Fibroblast of skin of left quadriceps (primary cell): ENCODE data around the gene ZBTB26.
A peak's percentile ranks its signal among the peaks of the same experiment; 100 is the strongest.

Experiments
- DNase-seq, 2 experiments: peaks; one replicate each; pipeline ENCODE4 v3.0.0-alpha.2; 2013; ENCODE audit warnings: low read depth in 2 of 2

ZBTB26 gene, protein sequence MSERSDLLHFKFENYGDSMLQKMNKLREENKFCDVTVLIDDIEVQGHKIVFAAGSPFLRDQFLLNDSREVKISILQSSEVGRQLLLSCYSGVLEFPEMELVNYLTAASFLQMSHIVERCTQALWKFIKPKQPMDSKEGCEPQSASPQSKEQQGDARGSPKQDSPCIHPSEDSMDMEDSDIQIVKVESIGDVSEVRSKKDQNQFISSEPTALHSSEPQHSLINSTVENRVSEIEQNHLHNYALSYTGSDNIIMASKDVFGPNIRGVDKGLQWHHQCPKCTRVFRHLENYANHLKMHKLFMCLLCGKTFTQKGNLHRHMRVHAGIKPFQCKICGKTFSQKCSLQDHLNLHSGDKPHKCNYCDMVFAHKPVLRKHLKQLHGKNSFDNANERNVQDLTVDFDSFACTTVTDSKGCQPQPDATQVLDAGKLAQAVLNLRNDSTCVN

DNA sequence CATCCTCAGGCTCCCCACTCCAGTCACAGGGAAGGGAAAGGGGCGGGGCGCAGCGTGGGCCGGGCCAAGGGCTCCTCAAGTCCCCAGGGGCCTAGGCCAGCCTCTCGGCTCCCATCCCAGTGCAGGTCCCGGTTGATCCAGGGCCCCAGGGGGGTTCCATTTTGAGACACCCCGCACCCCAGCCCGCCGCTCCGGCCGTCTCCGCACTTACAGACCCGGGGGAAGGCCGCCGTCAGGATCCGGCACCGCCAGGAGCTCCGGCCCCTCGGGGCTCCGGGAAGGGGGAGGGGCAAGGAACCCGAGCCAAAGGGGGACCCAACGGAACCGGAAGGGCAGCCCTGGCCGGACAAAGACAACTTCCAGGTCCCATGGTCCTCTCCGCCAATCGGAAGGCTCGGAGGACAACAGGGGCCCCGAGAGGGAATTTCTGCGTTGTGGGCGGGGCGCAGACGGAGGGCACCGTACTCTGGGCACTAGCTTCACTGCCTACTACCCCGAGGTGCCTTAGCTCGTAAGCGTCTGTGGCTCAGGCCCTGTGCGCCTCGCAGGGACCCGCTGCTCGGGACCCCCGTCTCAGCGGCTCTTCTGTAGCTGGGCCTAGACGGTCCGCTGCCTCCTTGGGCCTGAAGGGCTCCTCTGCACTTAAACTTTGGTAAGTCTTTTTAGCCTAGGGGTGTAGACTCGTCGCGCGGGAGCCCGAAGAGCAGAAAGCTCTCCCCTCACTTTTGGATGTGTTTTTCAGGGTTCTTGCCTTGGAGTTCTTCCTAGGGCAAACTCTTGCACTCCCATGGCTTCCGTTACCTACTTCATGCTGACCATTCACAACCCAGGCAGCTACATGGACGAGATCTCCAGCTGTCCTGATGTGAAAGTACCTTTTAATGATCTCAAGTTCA is at the start of gene ZBTB26:
Gene ZBTB26 (minus strand): TSS at position 287 of the 896 bp plus-strand sequence. CDS start 11,578 bp downstream, outside the sequence.
- peak; percentile 78 to 79 for DNase-seq

DNA sequence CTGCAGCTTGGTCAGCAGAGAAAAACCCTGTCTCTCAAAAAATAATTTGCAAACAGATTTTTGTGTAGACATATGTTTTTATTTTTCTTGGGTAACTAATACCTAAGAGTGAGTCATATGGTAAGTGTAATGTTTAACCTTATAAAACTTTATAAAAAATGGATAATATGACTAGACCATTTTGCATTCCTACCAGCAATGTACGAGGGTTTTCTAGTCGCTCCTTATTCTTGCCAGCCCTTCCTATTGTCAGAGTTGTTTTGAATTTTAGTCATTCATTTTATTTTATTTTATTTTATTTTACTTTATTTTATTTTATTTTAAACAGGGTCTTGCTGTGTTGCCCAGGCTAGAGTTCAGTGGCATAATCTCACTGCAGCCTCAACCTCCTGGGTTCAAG is 47.3 kb upstream of the ZBTB26 start:
- DNase-seq: no peak

DNA sequence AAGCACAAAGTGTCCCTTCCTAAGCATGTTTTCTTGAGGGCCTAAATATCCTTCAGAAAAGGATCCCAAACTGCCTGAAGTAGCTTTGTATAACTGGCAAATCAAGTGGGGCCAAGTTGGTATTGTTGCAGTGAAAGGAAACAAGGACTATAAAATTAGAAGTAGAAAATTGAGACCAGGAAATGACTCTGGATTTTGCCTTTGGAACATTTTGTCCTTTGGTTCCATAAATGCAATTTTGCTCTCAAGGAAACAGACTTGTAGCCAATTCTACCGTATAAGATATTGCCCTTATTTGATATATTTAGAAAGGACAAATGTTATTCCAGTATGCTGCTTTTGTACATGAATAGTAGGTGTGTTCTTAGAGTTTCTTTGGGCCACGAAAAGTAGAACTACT is 43.9 kb upstream of the ZBTB26 start:
- no peak for DNase-seq

DNA sequence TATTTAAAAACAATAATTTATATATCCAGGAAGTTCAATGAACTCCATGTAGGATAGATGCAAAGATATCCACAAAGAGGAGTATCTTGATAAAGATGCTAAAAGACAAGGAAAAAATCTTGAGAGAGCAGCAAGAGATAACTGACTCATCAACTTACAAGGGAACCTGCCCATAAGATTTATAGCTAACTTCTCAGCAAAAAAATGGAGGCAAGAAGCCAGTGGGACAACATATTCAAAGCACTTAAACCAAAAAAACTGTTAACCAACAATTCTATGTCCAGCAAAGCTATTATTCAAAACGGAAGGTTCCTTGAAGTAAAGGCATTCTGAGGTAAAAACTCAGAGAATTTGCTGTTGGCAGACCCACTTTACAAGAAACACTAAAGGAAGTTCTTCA is 29.8 kb upstream of the ZBTB26 start:
- no peak for DNase-seq

DNA sequence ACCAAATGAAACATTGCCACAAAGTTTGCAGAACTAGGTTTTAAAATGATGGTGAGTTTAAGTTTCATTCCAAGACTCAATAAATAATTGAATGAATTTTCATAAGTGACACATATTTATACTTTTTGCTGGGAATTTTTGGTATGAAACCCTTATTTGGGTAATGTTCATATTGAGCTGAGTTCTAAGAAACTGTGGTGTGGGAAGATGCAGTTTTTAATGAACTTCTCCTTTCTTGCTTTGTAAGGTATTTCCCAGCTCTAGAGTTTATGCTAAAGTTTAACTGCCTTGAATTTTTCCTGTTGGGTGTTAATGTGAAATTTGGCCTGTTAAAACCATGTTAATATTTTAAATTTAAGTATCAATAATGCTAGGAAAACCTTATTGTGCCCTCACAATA is 24.6 kb upstream of the ZBTB26 start:
- DNase-seq: no peak

DNA sequence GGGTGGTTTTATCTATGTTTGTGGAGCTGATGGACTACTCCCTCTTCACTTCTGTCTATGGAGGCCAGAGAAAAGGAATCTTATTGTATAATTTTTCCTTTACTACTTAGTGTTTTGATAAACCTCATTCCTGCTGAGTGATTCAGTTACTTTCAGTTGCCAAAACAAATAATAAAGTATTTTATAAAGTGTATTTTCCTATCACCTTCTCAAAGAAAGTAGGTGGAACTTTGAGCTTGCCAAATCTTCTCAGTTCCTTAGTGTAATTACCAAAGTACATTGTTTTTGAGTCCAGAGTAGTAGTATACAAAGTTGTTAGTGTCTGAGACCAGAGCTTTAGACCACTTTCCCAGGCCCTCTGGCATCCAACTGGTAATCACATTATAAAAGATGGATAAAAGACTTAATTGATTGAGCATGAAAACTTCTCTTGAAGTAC is 23.0 kb upstream of the ZBTB26 start:
- DNase-seq: no peak

DNA sequence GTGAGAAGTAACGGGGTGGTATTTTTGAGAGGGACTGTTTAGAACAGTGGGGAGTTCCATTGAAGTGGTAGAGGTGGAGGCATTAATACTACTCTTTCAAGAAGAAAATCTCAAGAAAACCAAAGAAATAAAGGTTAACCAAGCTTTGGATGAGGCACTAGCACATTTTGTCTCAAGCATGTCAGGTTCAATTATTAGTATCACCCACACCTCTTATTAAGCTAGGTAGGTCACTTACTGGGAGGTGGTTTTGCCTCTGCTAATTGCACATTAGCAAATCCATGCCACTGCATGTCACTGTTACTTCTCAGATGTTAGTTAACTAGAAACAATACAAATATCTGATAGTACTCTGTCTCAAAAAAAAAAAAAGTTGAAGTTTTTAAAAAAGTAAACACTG is 19.7 kb upstream of the ZBTB26 start:
- no peak for DNase-seq

DNA sequence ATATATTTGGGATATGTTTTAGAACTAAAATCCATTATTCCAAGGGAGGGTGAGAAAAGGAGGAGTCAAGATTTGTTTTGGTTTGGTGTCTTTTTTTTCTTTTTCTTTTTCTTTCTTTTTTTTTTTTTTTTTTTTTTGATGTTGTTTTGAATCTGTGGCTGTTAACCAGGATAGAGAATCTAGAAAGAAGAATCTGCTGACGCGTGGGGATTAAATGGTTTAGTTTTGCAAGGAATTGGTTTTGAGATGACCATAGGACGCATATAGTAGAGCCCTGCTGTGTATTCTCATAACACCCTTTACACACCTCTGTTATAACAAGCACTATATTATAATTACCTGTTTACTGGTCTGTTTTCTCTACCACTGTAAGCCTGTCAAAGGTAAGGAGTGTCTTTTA is 19.0 kb upstream of the ZBTB26 start:
- DNase-seq: no peak

DNA sequence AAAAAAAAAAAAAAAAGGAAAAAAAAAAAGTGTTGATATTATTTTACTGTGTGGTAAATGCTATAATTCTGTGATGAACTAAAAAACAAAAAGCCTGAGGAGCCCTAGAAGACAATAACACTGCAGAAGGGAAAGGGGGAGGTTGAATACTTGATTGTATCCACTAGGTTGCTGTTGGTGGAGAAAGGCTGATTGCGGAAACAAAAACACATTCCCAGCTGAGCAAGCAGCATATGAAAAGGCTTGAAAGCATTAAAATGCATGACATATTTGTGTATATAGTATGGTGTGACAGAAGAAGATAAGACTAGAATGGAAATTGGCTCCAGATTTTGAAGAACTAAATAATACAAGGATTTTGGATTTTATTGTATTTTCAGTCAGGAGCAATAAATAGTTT is 18.4 kb upstream of the ZBTB26 start:
- DNase-seq: no peak

DNA sequence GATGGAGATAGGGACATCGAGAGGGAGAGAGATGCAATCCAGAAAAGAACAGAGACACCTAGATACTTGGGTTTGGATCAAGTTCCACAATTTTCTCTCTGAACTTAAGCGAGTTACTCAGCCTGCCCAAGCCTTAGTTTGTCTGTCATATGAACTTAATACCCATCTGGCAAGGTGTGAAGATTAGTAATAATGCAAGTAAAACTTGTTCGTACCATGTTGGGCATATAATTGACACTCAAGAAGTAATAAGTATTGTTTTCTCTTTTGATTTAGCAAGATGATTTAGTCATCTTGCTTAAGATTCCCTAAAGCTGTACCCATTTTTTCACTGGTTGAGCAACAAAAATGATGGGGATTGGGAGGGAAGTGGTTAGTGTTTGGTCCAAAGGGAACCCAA is 17.0 kb upstream of the ZBTB26 start:
- DNase-seq: no peak

DNA sequence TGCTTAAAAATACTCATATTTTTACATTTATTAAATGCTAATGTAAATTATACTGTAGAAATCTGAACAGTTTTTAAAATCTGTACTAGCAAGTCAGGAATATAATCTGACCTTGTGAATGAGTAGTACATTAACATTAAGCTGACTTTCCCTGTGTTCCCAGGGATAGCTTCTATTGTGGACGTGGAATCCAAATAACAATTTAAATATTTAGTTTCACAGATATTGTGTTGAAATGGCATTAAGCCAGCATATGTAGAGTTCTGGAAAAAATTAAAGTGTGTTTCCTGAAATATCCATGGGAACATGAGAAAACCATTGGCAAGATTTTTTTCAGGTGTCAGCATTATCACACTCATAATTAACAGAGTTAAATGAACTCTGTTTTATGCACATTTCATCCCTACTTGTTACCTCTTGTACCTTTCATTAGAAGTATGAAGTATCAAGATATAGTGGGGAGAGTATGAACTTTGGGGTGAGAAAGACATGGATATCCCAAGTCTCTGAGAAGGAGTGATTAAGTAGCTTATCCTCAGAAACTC is 15.2 kb upstream of the ZBTB26 start:
- no peak for DNase-seq

DNA sequence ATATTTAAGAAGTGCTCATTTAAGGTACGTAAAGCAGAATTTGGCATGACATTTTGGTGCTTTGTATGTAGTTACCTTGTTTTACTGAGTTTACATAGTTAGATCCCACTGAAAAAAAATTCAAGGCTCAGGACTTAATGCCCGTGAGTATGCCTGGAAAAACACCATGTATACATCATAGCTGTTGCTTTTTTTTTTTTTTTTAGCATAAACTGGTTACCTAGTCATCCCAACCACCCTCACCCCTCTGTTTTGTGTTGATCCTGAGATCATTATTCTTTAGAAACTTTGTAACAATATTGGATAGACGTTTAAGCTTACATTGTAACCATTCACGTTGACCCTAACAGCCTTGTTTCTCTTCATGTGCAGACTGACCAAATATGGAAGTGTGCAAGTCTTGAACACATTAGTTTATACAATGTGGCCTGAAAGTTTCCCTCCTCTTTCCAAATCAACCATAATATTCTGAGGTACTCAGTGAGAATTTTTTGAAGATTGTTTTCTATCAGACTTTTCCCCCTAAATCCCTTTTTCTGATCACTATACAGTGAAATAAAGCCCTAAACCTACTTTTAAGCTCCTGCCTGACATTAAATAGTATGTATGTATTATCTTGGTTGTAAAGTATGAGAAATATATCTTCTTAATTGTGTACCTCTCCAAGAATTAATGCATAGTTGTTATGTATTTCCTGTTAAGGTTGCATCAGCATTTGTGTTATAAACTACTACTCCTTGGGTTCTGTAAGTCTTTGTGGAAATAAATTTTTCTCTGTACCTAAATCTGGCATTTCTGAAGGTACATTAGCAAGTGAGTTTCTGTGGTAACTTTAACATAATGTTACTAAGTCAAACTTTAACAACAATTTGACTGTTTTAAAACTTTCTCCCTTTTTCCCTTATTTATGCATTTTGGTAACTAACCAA is 13.9 kb upstream of the ZBTB26 start:
- no peak for DNase-seq

DNA sequence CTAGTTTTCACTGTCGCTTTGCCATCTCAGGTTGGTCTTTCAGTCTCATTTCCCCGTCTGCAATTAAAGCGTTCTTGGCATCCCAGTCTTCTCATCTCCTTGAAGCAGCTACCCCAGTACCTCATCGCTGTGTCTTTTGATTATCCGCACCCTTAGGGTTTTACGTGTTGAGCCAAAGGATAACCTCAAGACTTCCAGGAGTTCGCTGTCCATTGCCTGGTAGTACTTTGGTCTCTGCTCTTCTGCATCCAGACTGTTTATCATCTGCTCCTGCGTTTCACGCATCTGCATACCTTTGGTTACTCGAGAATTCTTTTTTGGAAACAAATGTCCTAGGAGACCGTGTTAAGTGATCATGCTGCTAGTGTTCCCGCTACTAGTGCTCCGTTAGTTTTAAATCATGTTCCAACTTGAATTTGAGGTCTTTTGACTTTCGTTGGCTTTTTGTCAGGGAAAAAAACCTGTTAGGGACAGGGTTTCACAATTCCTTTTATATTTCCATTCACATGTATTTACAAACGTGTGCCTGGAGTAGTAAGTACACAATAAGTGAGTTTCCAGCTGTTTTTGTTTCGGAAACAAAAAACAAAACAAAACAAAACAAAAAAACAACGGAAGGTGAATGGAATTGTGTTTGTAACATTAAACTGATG is 10.4 kb upstream of the ZBTB26 start:
- no peak for DNase-seq

DNA sequence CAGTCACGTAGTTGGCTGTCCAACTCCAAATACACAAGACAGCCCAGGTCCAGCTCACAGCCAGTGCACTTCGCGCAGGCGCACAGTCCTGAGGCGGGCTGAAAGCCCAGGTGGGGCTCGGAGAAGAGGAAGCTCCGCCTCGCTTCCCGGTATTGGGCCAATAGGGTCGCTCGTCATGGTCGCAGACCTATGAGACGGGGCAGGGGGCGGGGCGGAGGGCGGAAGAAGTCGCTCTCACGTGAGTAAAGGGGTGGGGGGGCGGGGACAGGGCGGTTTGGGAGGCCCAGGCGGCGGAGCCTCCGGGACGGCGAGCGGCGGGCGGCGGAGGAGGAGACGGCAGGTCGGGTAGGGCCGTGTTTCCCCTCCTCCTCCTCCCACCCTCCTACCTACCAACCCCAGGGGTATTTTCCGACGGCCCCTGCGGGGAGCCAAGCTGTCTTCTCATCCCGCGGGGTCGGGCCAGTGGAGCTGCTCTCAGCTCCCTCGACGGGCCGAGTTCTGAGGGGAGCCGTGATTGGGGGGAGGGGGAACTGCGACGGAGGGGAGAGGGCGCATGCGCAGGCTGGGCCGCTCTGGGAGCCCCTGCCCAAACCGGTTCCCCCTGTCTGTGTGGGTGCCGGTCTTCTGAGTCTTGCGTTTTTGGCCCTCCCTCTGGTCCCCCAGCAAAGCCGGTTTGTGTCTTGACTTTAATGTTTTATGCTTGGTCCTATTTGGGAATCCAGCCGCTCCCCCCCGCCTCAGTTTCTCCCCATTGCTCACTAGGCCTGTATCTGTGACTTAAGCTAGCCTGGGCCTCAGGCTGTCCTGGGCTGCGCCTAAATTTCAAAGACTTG is 9.7 kb upstream of the ZBTB26 start, which contains the start of gene RABGAP1:
Gene RABGAP1 (plus strand): TSS at position 272 of the 833 bp plus-strand sequence. CDS start 16,040 bp downstream, outside the sequence.
- DNase-seq: peak; percentile 96

DNA sequence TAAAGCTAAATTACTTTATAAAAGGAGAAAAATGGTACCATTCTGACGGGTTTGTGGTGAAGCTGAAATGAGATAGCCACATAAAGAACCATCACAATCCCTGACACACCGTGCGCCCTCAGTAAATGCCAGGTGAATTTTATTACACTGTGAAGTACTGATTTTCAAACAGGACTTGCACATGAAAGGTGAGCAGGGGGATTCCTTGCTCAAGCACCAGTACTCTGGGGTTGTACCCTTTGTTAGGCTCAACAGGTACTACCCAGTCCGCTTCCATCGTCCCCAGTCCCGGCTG is 9.1 kb upstream of the ZBTB26 start:
- DNase-seq: no peak

DNA sequence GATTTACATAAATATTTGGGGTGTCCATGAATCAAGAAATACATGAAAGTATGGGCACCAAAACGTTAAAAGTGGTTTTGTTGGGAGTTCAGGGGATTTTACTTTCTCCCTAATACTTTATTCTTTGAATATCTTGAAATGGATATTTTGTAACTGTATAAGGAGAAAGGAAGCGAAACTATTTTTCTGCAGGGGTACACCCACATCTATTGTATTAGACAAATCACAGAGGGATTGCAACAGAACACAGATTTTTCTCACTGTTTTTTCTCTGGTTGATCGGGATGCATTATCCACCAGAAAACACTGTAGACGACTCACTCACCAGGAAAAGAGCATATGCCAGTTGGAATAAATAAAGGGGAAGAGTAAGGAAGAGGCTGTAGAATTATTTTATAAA is 8.3 kb upstream of the ZBTB26 start:
- no peak for DNase-seq

DNA sequence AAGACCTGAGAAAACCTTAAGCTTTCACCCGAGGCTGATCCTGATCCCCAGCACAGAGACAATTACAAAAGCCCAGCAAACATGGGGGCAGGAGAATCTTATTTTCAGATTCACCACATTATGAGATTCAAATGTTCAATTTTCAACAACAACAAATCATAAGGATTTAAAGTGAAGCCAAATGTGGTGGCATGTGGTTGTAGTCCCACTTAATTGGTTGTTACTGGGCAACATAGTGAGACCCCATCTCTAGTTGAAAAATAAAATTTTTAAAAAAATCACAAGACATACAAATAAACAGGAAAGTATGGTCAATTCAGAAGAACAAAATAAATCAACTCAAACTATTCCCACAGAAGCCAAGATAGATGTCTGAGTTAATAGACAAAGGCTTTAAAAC is 5.6 kb upstream of the ZBTB26 start:
- no peak for DNase-seq

DNA sequence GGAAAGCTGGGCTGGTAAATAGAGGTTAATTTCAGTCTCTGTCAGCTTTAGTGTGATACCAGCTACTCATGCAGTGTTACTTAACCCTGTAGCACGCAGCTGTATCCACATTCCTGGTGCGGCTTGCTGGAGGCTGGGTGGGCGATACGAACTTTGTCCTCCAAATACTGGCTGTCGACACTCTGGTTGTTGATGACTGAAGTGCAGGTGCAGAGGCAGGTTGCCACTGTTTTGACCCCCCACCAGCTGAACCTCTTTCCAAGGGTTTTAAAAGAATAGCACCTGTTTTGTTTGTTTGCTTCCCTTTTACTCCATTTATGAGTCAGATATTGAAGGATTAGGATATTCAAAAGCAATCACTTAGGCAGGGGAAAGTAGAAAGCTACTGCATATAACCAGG is 5.2 kb upstream of the ZBTB26 start:
- DNase-seq: no peak

DNA sequence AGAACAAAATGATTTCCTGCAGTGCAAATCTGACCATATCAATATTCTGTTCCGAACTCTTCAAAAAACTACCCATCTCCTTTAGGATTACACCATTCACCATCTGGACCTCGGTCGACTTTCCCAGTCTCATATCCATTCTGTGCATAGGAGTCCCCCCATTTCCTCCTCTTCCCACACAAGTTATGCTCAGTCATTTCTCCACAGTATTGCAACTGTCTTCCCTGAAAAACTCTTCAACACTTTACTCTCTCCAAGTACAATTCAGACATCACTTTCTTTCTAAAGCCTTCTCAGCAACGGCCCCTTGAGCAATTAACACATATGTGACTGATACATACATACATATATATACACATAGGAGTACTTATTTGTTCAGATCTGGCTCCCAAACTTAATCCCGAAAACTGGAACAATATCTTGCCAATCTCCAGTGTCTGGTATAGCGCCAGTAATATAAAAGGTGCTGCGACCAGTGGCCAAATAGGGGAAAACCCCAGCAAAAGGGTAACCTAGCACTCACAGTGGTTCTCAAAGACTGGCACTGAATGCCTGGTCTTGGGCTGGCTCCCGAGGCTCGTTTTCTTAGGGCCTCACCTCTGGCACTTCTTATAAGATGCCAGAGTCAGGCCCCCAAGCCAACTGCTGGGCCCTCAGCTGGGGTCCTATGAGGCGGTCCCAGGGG is 629 bp downstream of the ZBTB26 start:
- DNase-seq: no peak
